Activated T-helper 1 cell treated with Interleukin-2 at 50 U/mL for 16 hours (primary cell): ENCODE measurements around the gene TSC22D3.

ENCODE experiments used
- DNase-seq: peaks from one replicate; pipeline ENCODE4 v3.0.0-alpha.2; 2020; ENCODE audit warnings: low read depth

Gene TSC22D3

GRCh38 chrX:107730991-107731766 lies 44.4 kb downstream of the TSC22D3 start:
- no peak for DNase-seq

- no peak for DNase-seq
Measured at GRCh38 chrX:107730298-107730655, 45.3 kb downstream of the TSC22D3 start.

- no peak for DNase-seq
Measured at GRCh38 chrX:107729558-107730297, 45.9 kb downstream of the TSC22D3 start.

DNA sequence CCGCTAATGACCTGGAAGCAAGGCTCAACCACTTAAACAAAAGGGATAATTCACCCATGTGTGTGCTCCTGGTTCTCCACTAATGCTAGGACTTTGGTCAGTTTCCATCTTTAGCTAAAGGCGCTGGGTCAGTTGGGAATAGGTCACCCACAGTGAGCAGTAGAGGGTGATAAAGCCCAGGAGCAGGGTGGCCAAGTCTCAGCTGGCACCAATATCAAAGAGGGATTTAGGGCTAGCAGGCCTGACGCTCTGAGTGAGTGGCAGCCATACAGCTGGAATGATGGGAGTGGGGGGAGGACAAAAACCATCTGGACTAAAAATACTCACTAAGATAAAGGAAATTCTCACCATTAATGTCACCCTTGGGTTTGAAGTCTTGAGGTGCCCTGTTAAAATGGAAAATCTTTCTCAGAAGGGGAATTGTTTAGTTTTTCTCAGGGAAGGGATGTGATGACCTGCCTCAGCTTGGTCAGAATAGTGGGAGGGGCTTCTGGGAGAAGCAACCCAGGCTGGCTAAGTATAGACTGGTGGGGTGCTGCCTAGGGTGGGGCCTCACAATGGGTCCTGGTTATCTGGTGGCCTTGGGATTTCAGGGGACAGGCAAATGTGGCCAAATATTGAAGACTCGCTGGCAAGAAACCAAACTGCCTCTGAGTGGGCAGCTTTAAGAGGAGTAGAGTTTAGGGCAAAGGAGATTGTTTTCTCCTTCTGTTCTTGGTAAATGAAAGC lies 47.1 kb downstream of the TSC22D3 start:
- no peak for DNase-seq

- DNase-seq, result no peak
Measured at GRCh38 chrX:107726816-107727534, 48.6 kb downstream of the TSC22D3 start.

GRCh38 chrX:107725761-107726555 lies 49.6 kb downstream of the TSC22D3 start:
- DNase-seq, result no peak

GRCh38 chrX:107724653-107725052 lies 50.9 kb downstream of the TSC22D3 start:
- DNase-seq, result no peak

- no peak for DNase-seq
Measured at GRCh38 chrX:107723511-107723910, 52.1 kb downstream of the TSC22D3 start.

DNA sequence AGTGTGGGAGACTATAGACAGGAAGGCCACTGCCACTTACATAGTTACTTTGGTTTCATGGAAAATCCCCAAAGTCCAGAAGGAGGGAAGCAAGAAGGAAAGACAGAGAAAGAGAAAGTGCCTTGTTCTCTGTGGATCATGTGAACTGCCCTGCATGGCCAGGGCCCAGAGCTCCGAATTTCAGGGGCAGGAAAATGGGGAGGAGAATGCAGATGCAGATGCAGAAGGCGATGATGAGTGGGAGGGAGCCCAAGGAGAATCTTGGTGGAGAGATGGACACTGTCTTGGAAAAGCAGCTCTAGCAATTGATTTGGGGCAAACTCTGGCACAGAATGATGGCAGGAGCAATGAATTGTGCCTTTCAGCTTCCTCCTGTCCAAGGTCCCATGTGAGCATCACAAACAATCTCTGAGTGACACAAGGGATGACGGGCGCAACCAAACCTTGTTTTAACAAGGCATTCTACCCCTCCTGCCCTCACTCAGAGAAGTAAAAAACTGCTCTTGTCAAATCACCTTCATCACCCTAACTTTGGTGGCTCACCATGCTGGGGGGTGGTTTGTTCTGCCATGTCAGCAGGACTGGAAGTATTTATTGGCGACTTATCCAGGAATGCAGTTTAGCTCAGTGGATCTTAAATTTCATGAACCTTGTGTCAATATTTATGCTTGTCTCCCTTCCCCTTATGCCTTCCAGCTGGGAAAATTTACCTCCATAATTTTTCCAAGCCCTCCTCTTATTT lies 53.5 kb downstream of the TSC22D3 start:
- DNase-seq, result no peak

GRCh38 chrX:107721318-107721717 lies 54.3 kb downstream of the TSC22D3 start:
- DNase-seq, result no peak

DNA sequence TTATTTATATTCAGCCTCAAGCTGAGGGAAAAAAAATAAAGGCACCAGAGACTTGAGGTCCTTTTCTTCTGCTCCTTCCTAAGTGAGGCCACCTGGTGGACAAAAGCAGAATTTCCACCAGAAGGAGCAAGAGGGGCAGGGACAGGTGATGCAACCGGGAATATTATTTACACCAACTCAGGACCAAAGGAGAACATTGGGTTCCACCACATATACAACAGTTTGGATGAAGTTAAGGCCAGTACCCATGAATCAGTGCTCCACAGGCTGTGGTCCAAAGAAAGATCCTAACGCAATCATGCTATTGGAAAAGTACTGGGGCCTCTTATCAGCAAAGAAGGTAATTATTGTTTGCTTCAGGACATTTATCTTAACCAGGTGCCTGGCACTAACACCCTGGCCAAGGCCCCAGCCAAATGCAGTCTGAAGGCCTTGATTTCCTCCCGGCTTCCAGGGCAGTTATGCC lies 57.4 kb downstream of the TSC22D3 start:
- DNase-seq, result peak; percentile 54

DNA sequence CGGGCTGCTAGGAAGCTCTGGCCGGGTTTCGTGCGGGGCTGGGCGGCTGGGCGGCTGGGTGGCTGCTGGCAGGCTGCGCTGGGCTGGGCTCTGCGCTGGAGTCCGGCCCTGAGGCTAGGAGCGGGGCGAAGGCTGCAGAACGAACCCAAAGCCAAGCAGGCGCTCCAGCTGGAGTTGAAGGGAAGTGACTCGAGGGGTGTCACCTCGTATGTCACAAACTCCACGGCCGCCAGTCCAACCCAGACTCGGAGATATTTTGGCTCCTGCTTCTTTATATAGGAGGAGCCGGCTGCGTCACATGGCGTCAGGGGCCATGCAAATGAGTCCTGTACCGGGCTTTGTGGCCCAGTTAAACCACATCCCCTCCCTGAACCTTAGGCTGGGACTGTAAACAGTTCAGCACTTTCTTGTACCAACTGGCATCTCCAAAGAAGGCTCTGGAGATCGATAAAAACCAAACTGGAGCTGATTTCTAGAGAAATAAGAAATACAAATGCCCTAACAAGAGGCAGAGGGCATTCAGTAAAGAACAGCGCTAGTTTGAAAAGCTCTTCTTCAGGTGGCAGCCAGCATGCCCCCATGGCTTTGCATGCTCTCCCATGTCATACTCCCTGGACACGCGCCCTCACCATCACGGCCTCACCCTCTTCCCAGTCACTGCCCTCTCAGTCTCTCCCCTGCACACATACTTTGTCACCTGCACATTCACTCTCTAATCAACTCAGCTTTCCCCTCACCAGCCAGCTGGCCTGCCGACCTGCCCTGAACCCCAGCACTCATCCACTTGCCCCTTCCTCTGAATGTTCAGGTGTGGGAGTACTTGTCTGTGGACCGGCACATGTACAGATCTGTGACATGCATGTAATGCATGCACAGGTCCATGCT lies 58.5 kb downstream of the TSC22D3 start:
- DNase-seq, result peak; percentile 79

GRCh38 chrX:107716118-107716684 lies 59.4 kb downstream of the TSC22D3 start:
- no peak for DNase-seq

DNA sequence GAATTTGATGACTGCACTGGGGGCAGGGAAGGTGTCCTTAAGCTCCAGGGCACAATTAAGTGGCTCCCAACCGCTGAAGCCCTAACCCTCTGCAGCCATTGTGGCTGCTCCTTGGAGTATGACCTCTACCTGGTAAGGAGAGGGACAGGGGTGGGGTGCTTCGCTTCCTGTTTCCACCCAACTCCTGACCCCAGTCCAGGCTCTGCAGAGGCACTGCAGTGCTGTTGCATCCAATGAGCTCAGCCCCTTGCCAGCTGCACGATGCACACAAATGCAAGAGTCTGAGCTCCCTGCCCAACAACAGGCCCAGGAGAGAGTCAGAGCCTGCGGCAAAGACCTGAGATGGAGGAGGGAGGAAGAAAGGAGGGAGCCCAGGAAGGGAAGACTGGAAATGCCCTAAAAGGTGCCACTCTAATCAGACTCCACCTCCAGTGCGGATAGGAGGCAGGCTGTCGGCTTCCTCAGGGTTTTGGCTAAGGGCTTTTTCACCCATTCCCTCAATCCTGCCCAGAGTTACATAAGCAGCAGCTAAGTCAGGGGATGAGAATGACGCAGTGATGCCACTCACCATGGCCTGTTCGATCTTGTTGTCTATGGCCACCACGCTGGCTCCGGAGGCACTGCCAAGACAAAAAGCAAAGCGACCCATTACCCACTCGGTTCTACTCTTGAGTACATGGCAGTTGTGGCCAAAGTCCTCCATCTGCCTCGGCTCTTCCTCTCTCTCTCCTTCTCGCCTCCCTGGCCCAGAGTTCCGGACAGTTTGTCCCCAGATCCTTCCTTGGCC lies 60.1 kb downstream of the TSC22D3 start:
- no peak for DNase-seq

- no peak for DNase-seq
Measured at GRCh38 chrX:107714206-107714891, 61.2 kb downstream of the TSC22D3 start.

DNA sequence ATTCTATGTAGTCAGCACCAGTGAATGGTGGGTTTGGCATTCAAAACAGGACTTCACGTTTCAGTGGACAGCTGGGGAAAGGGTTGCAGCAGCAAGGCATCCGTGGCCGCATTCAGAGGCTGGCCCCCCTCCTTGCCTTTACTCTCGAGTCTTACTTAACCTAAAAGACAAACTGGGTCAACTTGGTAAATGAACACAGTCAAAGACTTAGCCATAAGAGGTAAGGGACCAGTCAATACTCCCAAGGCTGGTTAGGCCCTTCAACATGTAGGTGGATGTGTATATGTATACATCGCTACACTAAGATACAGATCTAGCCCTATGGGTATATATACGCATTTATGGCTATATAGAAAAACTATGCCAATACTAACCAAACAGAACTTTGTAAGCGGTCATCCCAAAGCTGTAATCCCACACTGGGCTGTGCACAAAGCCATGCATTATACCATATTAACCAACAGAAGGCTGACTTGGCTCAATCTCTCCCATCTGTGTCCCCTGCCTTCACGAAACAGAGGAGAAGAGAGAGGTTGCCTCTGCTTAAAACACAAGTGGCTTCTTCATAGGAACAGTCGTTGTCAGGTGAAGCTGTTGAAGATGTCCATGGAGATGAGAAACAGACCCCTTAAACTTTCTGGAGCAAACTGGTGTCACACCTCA lies 61.9 kb downstream of the TSC22D3 start:
- DNase-seq, result no peak

DNA sequence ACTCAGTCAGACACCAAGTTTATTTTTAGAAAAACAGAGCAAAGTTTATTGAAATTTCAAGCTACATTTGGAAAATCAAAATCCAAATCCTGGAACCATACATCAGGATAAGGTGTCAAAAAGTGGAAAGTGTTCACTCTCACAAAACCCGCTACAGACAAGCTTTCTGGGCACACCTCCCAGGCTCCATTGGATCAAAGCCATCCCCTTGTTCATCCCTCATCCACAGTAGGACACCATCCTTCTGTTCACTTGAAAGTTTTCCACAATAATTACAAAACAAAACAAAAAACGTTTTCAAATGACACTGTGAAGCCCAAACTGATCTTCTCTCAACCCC lies 62.4 kb downstream of the TSC22D3 start:
- no peak for DNase-seq
